IMR-90 (cell line): ENCODE measurements around the gene TBC1D16. TPM values are rescaled to one million over a fixed set of nuclear protein-coding genes. Genes with fewer than 3 reads are reported as not detected.
A peak's percentile ranks its signal among the peaks of the same experiment; 100 is the strongest.

Experiments used
- ATAC-seq: fragments of 200-7000 bp; cut with Tn5 transposase; 2 replicates; pipeline ENCODE4 v1.9.1; 2020; ENCODE audit warnings: low read depth, mild to moderate bottlenecking, moderate library complexity
- BruUV-seq: library from RNA; stranded (reverse); fragments of 400-500 nt; replicated peaks from 2 replicates; lab custom pipeline; 2021; lab: Mats Ljungman, UMichigan
- CTCF ChIA-PET: fragments of 300-600 bp; formaldehyde crosslinking; extraction: SDS; loops from one replicate; lab custom pipeline; 2021; ENCODE audit warnings: antibody characterized with exemption; lab: Yijun Ruan, JAX
- POLR2A ChIA-PET: fragments of 300-600 bp; sonication (Branson Sonifier 250); formaldehyde crosslinking; loops from one replicate; lab custom pipeline; 2022; ENCODE audit warnings: antibody characterized with exemption; ENCODE audit not compliant: unreplicated experiment; lab: Charles Lee
- DNase-seq: peaks from one replicate; pipeline ENCODE4 v3.0.0; 2013
- H2AFZ ChIP-seq: replicated peaks from 2 replicates; pipeline ENCODE3; 2013; ENCODE audit warnings: low read length, mild to moderate bottlenecking; ENCODE audit not compliant: poor library complexity
- H2AK5ac ChIP-seq: 2 replicates; pipeline ENCODE4 v1.6.1; 2013; ENCODE audit warnings: low read depth, low read length, inconsistent platforms
- H2AK9ac ChIP-seq: replicated peaks from 2 replicates; pipeline ENCODE3; 2013; ENCODE audit warnings: mild to moderate bottlenecking, low read depth, low read length, moderate library complexity; ENCODE audit not compliant: poor library complexity
- H2BK120ac ChIP-seq: 2 replicates; pipeline ENCODE4 v1.6.1; 2013; ENCODE audit warnings: low read depth, low read length, inconsistent platforms
- H2BK15ac ChIP-seq: 3 replicates; pipeline ENCODE4 v1.6.1; 2013; ENCODE audit warnings: low read depth, low read length, inconsistent platforms
- H2BK20ac ChIP-seq: 2 replicates; pipeline ENCODE4 v1.6.1; 2013; ENCODE audit warnings: low read depth, mild to moderate bottlenecking, inconsistent platforms, low read length, moderate library complexity
- H2BK5ac ChIP-seq: 2 replicates; pipeline ENCODE4 v1.6.1; 2013; ENCODE audit warnings: mild to moderate bottlenecking, low read depth, low read length, inconsistent platforms; ENCODE audit not compliant: poor library complexity, severe bottlenecking
- H3K14ac ChIP-seq: replicated peaks from 2 replicates; pipeline ENCODE4 v1.6.1; 2013; ENCODE audit warnings: low read depth, low read length, inconsistent platforms
- H3K18ac ChIP-seq: 2 replicates; pipeline ENCODE4 v1.6.1; 2013; ENCODE audit warnings: low read depth, low read length, control low read depth
- H3K23ac ChIP-seq: 2 replicates; pipeline ENCODE4 v1.6.1; 2013; ENCODE audit warnings: low read depth, low read length, inconsistent platforms
- H3K27ac ChIP-seq: 2 replicates; pipeline ENCODE4 v1.5.1; 2013; ENCODE audit warnings: mild to moderate bottlenecking, control low read depth, low read length; ENCODE audit not compliant: insufficient read depth
- H3K27me3 ChIP-seq: 2 replicates; pipeline ENCODE4 v1.6.1; 2013; ENCODE audit warnings: low read length; ENCODE audit not compliant: control insufficient read depth, insufficient read depth
- H3K36me3 ChIP-seq: 2 replicates; pipeline ENCODE4 v1.6.1; 2013; ENCODE audit warnings: low read length, mixed read lengths; ENCODE audit not compliant: control insufficient read depth, insufficient read depth
- H3K4ac ChIP-seq: 2 replicates; pipeline ENCODE4 v1.6.1; 2013; ENCODE audit warnings: low read depth, low read length, inconsistent platforms
- H3K4me1 ChIP-seq: 2 replicates; pipeline ENCODE4 v1.6.1; 2013; ENCODE audit warnings: low read length, mixed read lengths; ENCODE audit not compliant: control insufficient read depth, insufficient read depth
- H3K4me2 ChIP-seq: 2 replicates; pipeline ENCODE4 v1.6.1; 2013; ENCODE audit warnings: low read depth, mild to moderate bottlenecking, control low read depth, low read length, moderate library complexity
- H3K4me3 ChIP-seq: 2 replicates; pipeline ENCODE4 v1.5.1; 2013; ENCODE audit warnings: low read depth, mild to moderate bottlenecking, control low read depth, low read length, moderate library complexity; ENCODE audit not compliant: insufficient read depth
- H3K56ac ChIP-seq: 2 replicates; pipeline ENCODE4 v1.6.1; 2013; ENCODE audit warnings: low read length, inconsistent platforms; ENCODE audit not compliant: insufficient read depth; ENCODE audit errors: extremely low read depth
- H3K79me1 ChIP-seq, 2 experiments: 2 replicates each; pipeline ENCODE4 v1.6.1; 2013; ENCODE audit warnings: low read length in 2 of 2, inconsistent platforms in 1 of 2, low read depth in 1 of 2
- H3K9ac ChIP-seq: 2 replicates; pipeline ENCODE4 v1.6.1; 2013; ENCODE audit warnings: low read depth, low read length, control low read depth
- H3K9me1 ChIP-seq: 2 replicates; pipeline ENCODE4 v1.6.1; 2013; ENCODE audit warnings: low read length, inconsistent platforms; ENCODE audit not compliant: insufficient read depth
- H3K9me3 ChIP-seq: 2 replicates; pipeline ENCODE4 v1.6.1; 2013; ENCODE audit warnings: low read length; ENCODE audit not compliant: control insufficient read depth, insufficient read depth
- H4K20me1 ChIP-seq: 2 replicates; pipeline ENCODE4 v1.6.1; 2013; ENCODE audit warnings: low read length, inconsistent platforms; ENCODE audit not compliant: insufficient read depth
- H4K5ac ChIP-seq: 2 replicates; pipeline ENCODE4 v1.6.1; 2013; ENCODE audit warnings: mild to moderate bottlenecking, low read depth, low read length, control low read depth
- H4K8ac ChIP-seq, 2 experiments: 2 replicates each; pipeline ENCODE4 v1.6.1; 2013; ENCODE audit warnings: low read depth in 2 of 2, low read length in 2 of 2, control low read depth in 1 of 2, inconsistent platforms in 1 of 2
- H4K91ac ChIP-seq: 2 replicates; pipeline ENCODE4 v1.6.1; 2013; ENCODE audit warnings: low read depth, low read length, inconsistent platforms; ENCODE audit not compliant: insufficient read depth
- BHLHE40 ChIP-seq: fragments of 150-350 bp; IDR thresholded peaks from 2 replicates; pipeline ENCODE4 v1.6.1; 2016; ENCODE audit warnings: mild to moderate bottlenecking, low read depth, low read length
- CEBPB ChIP-seq: IDR thresholded peaks from 2 replicates; pipeline ENCODE4 v1.6.1; 2012; ENCODE audit warnings: low read depth, low read length, improper control_type of control experiment
- CHD1 ChIP-seq: IDR thresholded peaks from 2 replicates; pipeline ENCODE4 v1.6.1; 2012; ENCODE audit warnings: low read depth, low read length, improper control_type of control experiment
- MAFK ChIP-seq: IDR thresholded peaks from 2 replicates; pipeline ENCODE4 v1.6.1; 2012; ENCODE audit warnings: low read depth, low read length, improper control_type of control experiment
- MAZ ChIP-seq: IDR thresholded peaks from 2 replicates; pipeline ENCODE4 v1.6.1; 2012; ENCODE audit warnings: low read depth, mild to moderate bottlenecking, low read length, improper control_type of control experiment, moderate library complexity, borderline replicate concordance
- MXI1 ChIP-seq: IDR thresholded peaks from 2 replicates; pipeline ENCODE4 v1.6.1; 2012; ENCODE audit warnings: low read depth, mild to moderate bottlenecking, low read length, moderate library complexity, borderline replicate concordance
- NFE2L2 ChIP-seq: fragments of 150-350 bp; IDR thresholded peaks from 2 replicates; pipeline ENCODE4 v1.6.1; 2016; ENCODE audit warnings: low read depth, mild to moderate bottlenecking, low read length
- POLR2A ChIP-seq: IDR thresholded peaks from 2 replicates; pipeline ENCODE4 v1.6.1; 2012; ENCODE audit warnings: mild to moderate bottlenecking, low read depth, low read length
- WGBS, 2 experiments: methylation state at CpG; one replicate each; pipeline versions ENCODE4 v1.1.5 to v1.1.7; 2013; ENCODE audit warnings: missing lambda C conversion rate in 2 of 2; ENCODE audit not compliant: insufficient read length in 1 of 2; ENCODE audit errors: extremely low coverage in 2 of 2; 5-methylcytosine and 5-hydroxymethylcytosine counted together
- dilution Hi-C: fragments of 300-500 bp; cut with HindIII; formaldehyde crosslinking; loops from one replicate; pipeline ENCODE4 v1.14.3; 2018; ENCODE audit warnings: low sequenced_read_pairs; ENCODE audit not compliant: unreplicated experiment
- in situ Hi-C: fragments of 300-500 bp; cut with MboI; formaldehyde crosslinking; loops from 3 replicates; pipeline ENCODE4 v1.14.3; 2019; ENCODE audit warnings: low sequenced_read_pairs, inconsistent platforms, mixed read lengths
- intact Hi-C: fragments of 100-400 bp; cut with micrococcal nuclease; formaldehyde crosslinking; loops from 2 replicates; pipeline ENCODE4 v1.10.0; 2022
- polyA plus RNA-seq, 3 experiments: library from polyadenylated mRNA; depleted of rRNA; stranded (reverse); fragments of >200 nt; gene quantifications; 2 replicates each; pipeline ENCODE4 v1.2.3, GENCODE V29; 2012; ENCODE audit warnings: low replicate concordance in 1 of 3
- total RNA-seq: library from RNA; depleted of rRNA; stranded (reverse); fragments of >200 nt; gene quantifications from 2 replicates; pipeline ENCODE4 v1.2.3, GENCODE V29; 2012
- TF ChIP-seq, protein P1 (sequence below): fragments of 150-350 bp; IDR thresholded peaks from 2 replicates; pipeline ENCODE4 v1.6.1; 2017; ENCODE audit warnings: mild to moderate bottlenecking, antibody characterized with exemption, low read length, low read depth
- TF ChIP-seq, protein P2 (sequence below): fragments of 150-350 bp; IDR thresholded peaks from 2 replicates; pipeline ENCODE4 v1.6.1; 2016; ENCODE audit warnings: low read depth, mild to moderate bottlenecking, low read length, moderate library complexity, borderline replicate concordance
- TF ChIP-seq, protein P3 (sequence below): conservative IDR thresholded peaks from 2 replicates; pipeline ENCODE4 v1.5.1; 2012; ENCODE audit warnings: mild to moderate bottlenecking, low read depth, low read length, improper control_type of control experiment

TBC1D16 gene
- total and polyA plus RNA-seq, 2 of the 4 experiments (the other 2 are of a cell fraction): 10.1 to 16.7 TPM

DNA sequence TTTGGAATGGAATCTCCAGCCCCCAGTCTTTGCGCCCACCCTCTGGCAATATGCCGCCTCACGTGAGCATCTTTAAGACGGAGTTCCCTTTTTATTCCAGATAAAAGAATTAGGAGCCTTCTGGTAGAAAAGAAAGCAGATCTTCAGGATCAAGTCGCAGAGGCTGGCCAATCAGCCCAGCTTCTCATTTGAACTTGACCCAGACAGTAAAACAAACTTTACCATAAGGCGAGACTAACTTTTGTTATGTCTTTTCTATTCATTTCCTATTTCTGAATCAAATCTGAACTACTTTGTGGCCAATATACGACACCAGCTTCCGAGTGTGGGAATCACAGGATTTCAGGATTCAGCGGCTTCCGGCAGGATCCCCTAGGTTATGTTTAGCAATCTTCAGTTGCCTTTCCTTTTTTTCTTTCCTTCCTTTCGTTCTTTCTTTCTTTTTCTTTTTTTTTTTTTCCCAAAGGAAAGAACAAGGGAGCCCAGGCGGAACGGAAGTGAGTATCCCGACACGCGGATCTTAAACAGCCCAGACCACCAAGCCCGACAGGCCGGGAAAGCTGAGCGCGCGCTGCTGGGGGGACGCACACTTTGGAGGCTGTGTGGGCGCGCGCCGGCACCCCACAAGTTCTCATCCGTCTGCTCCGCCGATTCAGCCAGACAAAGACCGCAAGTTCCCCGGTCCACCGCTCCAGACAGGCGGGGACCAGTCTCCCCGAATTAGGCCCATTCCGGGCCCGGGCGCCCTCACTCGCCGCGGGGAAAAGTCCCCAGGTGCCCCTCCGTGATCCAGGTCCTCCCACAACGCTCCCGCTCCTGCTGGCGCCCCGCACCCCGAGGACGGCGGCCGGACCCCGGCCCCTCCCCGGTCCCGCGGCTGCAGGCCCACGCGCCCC is 633 bp downstream of the TBC1D16 start:
- Histone ChIP-seq H3K18ac (no peak overlapping the region), H4K5ac (no peak overlapping the region), H3K4me1 (peaks cover 1% of the 10 kb centered on the region; the same call in 1 of the 2 replicates), H2BK15ac (no peak overlapping the region), H2AK9ac (peak overlapping the region; percentile 79), H3K4ac (peak overlapping the region; percentile 2; the same call in 1 of the 2 replicates), H3K4me3 (peak overlapping the region; percentile 54), H4K20me1 (peaks cover 39% of the 10 kb centered on the region), H3K23ac (peak overlapping the region; percentile 26; the same call in 1 of the 2 replicates), H2BK20ac (no peak overlapping the region), H3K36me3 (peaks cover under 1% of the 10 kb centered on the region; the same call in 1 of the 2 replicates), H3K9me3 (no peaks in the 10 kb centered on the region), H3K56ac (peak overlapping the region; percentile 42; the same call in 1 of the 2 replicates), H3K4me2 (peak overlapping the region; percentile 98), H3K27ac (peak overlapping the region; percentile 19), H3K9ac (peak overlapping the region; percentile 44), H2BK5ac (peak overlapping the region; percentile 0), H3K27me3 (no peaks in the 10 kb centered on the region), H2AFZ (peak overlapping the region; percentile 91), H3K9me1 (peaks cover 13% of the 10 kb centered on the region), H3K14ac (peak overlapping the region; percentile 29; the same call in 1 of the 2 replicates), H2AK5ac (no peak overlapping the region), H4K91ac (no peak overlapping the region), H3K79me1 (peaks cover 41 to 56% of the 10 kb centered on the region in 2 experiments), H2BK120ac (no peak overlapping the region), H4K8ac (no peak overlapping the region)
- ATAC-seq (peak; percentile 13), DNase-seq (peak; percentile 43)
- 0% methylated on average over 15 of the region's 55 CpGs; no CpG with 5 or more reads in 1 of the 2 experiments for WGBS, 2 experiments
- no TSS peak for BruUV-seq
- ChIA-PET CTCF (interaction anchor here (0.7 kb wide), 2 partner anchors 257 to 991 kb away, joined by 3 to 5 read pairs; partner anchors contain the start of gene CBX2), POLR2A (no interaction called here)
- TF ChIP-seq NFE2L2 (no peak), BHLHE40 (peak; percentile 85), MAFK (no peak), CHD1 (no peak), MXI1 (no peak), POLR2A (no peak), CEBPB (no peak), MAZ (no peak)
- TF ChIP-seq, protein P1, sequence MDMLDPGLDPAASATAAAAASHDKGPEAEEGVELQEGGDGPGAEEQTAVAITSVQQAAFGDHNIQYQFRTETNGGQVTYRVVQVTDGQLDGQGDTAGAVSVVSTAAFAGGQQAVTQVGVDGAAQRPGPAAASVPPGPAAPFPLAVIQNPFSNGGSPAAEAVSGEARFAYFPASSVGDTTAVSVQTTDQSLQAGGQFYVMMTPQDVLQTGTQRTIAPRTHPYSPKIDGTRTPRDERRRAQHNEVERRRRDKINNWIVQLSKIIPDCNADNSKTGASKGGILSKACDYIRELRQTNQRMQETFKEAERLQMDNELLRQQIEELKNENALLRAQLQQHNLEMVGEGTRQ: peak; percentile 63
- TF ChIP-seq, protein P2, sequence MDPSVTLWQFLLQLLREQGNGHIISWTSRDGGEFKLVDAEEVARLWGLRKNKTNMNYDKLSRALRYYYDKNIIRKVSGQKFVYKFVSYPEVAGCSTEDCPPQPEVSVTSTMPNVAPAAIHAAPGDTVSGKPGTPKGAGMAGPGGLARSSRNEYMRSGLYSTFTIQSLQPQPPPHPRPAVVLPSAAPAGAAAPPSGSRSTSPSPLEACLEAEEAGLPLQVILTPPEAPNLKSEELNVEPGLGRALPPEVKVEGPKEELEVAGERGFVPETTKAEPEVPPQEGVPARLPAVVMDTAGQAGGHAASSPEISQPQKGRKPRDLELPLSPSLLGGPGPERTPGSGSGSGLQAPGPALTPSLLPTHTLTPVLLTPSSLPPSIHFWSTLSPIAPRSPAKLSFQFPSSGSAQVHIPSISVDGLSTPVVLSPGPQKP: no peak
- TF ChIP-seq, protein P3, sequence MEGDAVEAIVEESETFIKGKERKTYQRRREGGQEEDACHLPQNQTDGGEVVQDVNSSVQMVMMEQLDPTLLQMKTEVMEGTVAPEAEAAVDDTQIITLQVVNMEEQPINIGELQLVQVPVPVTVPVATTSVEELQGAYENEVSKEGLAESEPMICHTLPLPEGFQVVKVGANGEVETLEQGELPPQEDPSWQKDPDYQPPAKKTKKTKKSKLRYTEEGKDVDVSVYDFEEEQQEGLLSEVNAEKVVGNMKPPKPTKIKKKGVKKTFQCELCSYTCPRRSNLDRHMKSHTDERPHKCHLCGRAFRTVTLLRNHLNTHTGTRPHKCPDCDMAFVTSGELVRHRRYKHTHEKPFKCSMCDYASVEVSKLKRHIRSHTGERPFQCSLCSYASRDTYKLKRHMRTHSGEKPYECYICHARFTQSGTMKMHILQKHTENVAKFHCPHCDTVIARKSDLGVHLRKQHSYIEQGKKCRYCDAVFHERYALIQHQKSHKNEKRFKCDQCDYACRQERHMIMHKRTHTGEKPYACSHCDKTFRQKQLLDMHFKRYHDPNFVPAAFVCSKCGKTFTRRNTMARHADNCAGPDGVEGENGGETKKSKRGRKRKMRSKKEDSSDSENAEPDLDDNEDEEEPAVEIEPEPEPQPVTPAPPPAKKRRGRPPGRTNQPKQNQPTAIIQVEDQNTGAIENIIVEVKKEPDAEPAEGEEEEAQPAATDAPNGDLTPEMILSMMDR: no peak
- dilution Hi-C loops (no loop called here), in situ Hi-C loops (no loop called here), intact Hi-C loops (no loop called here)
